ENCODE measurements around the gene NSA2. TPM values are rescaled to one million over a fixed set of nuclear protein-coding genes. Genes with fewer than 3 reads are reported as not detected.
"Not testable (repeated sequence)": the region's sequence is repeated elsewhere in the genome, so short reads cannot be mapped to it uniquely, and the experiment has no call there.

The NSA2 gene
- polyA plus RNA-seq (2013, experiment 1 of 4), result 98.4 TPM
- 90.2 TPM for polyA plus RNA-seq (2013, experiment 2 of 4)
- 106 TPM for polyA plus RNA-seq (2013, experiment 3 of 4)
- 137 TPM for polyA plus RNA-seq (2013, experiment 4 of 4)

DNA sequence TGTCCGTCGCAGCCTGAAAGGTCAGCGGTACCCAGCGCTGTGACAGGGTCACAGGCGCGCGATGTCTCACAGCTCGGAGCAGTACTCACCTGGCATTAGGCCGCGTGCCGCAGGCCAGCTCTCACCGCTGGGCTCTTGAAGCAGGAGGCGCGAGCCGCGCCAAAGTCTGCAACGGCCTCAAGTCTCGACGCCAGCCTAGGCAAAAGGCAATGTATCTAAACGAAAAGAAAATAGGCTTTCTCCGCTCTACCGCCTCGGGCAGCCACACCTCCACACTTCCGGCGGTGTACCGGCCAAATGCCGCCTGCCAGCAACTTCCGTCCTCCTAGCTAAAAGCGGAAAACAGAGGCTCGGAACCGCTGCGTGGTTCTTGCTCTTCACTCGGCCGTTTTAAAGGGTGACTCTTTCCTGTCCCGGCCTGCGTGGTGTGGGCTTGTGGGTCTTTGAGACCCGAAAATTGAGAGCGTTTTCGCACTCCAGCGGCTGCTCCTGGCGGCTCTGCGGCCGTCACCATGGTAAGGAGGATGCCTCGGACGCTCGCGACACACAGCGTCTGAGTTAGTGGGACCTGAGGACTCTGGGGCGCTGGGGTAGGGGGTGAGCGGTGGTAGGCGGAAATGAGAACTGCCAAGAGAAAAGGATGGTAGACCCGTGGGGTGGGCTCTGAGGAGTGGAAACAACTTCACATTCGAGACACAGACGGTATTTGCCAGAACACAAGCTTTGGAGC is at the start of gene NSA2, which contains the start of gene GFM2:
Gene NSA2 (plus strand): TSS at position 401 of the 730 bp plus-strand sequence. CDS start 112 bp downstream, at position 513.
Gene GFM2 (minus strand): TSS at position 269 of the 730 bp plus-strand sequence. CDS start 3,375 bp downstream, outside the sequence.
- H3K36me3 ChIP-seq (ENCODE audit: control insufficient read depth, insufficient read depth, low read length), result peaks cover 8% of the 10 kb centered on the region
- peak within 1 kb of the TSS; percentile 39 for H3K27ac ChIP-seq (ENCODE audit: insufficient read depth, low read depth, low read length, poor library complexity, severe bottlenecking)
- no peaks in the 10 kb centered on the region for H3K27me3 ChIP-seq (ENCODE audit: control insufficient read depth, insufficient read depth, low read length, poor library complexity, severe bottlenecking)
- no peaks in the 10 kb centered on the region for H3K9me3 ChIP-seq (ENCODE audit: control insufficient read depth, low read length)
- peaks cover 10% of the 10 kb centered on the region for H3K4me1 ChIP-seq (ENCODE audit: control insufficient read depth, insufficient read depth, low read length)
- H3K4me3 ChIP-seq (ENCODE audit: insufficient read depth, low read depth, low read length), result peak within 1 kb of the TSS; percentile 89
- whole genome bisulfite sequencing, 2 experiments, result 0% methylated on average over 54 of the region's 54 CpGs

DNA sequence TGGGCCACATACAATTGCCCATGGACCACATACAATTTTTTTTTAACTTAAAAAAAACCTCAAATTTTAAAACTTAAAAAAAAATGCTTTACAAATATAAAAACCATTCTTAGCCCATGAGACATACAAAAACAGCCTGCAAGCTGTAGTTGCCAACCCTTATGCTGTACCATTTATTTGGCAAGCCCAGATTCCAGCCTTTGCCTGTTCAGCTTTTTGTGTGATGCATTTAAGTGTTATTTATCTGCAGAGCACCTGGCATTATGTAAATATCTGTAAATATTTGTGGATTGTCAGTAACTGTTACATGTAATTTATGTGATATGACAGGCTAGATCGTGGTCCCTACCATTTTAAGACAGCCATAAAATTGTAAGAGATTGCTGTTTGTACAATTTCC is 49.5 kb upstream of the NSA2 start:
- H3K27ac ChIP-seq (ENCODE audit: insufficient read depth, low read depth, low read length, poor library complexity, severe bottlenecking), result no peak overlapping the region
- H3K27me3 ChIP-seq (ENCODE audit: control insufficient read depth, insufficient read depth, low read length, poor library complexity, severe bottlenecking), result no peaks in the 10 kb centered on the region
- no peaks in the 10 kb centered on the region for H3K4me1 ChIP-seq (ENCODE audit: control insufficient read depth, insufficient read depth, low read length)
- 94 to 100% methylated on average over 1 of the region's 1 CpG for WGBS, 2 experiments
- H3K4me3 ChIP-seq (ENCODE audit: insufficient read depth, low read depth, low read length), result no peak overlapping the region
- peaks cover 5% of the 10 kb centered on the region for H3K36me3 ChIP-seq (ENCODE audit: control insufficient read depth, insufficient read depth, low read length)
- no peaks in the 10 kb centered on the region for H3K9me3 ChIP-seq (ENCODE audit: control insufficient read depth, low read length)

DNA sequence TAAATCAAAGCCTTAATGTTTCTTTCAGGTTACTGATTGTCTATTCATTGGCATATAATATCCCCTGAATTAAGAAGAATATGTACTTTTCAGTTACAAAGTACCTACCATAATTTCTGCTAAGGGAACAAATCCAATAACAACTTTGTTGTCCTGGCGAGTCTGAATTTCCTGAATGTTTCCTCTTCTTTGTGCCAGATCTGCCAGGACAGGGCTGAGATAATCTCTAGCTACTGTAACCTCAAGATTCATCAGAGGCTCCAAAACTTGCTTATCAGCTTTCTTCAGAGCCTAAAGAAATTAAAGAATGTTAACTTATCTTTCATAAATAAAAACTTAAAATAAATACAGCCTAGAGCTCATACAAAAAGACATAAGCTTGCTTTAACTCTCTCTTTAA is 44.8 kb upstream of the NSA2 start:
- no peaks in the 10 kb centered on the region for H3K9me3 ChIP-seq (ENCODE audit: control insufficient read depth, low read length)
- WGBS, 2 experiments, result 86 to 96% methylated on average over 1 of the region's 1 CpG
- no peak overlapping the region for H3K27ac ChIP-seq (ENCODE audit: insufficient read depth, low read depth, low read length, poor library complexity, severe bottlenecking)
- H3K4me1 ChIP-seq (ENCODE audit: control insufficient read depth, insufficient read depth, low read length), result no peaks in the 10 kb centered on the region
- H3K27me3 ChIP-seq (ENCODE audit: control insufficient read depth, insufficient read depth, low read length, poor library complexity, severe bottlenecking), result no peaks in the 10 kb centered on the region
- no peak overlapping the region for H3K4me3 ChIP-seq (ENCODE audit: insufficient read depth, low read depth, low read length)
- H3K36me3 ChIP-seq (ENCODE audit: control insufficient read depth, insufficient read depth, low read length), result peaks cover 5% of the 10 kb centered on the region

DNA sequence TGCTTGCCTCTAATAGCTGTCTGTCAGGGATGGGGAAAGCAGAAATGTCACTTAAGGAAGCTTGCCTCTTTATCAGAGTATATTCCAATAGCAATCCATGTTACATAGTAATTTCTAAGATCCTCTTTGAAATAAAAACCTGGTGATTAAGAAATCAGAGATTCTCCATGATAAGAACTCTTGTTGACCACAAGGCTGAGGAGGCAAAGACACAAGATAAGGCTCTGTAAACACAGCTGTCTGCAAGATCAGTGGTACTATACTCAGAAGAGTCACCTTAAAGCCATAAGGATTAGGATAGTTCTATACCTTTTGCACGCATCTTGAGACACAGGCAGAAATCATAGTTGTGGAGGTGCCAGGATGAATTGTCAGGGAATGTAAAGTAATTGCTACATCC is 41.7 kb upstream of the NSA2 start:
- 95 to 97% methylated on average over 1 of the region's 1 CpG for WGBS, 2 experiments
- no peaks in the 10 kb centered on the region for H3K27me3 ChIP-seq (ENCODE audit: control insufficient read depth, insufficient read depth, low read length, poor library complexity, severe bottlenecking)
- no peaks in the 10 kb centered on the region for H3K9me3 ChIP-seq (ENCODE audit: control insufficient read depth, low read length)
- no peak overlapping the region for H3K4me3 ChIP-seq (ENCODE audit: insufficient read depth, low read depth, low read length)
- H3K27ac ChIP-seq (ENCODE audit: insufficient read depth, low read depth, low read length, poor library complexity, severe bottlenecking), result no peak overlapping the region
- peaks cover 5% of the 10 kb centered on the region for H3K36me3 ChIP-seq (ENCODE audit: control insufficient read depth, insufficient read depth, low read length)
- H3K4me1 ChIP-seq (ENCODE audit: control insufficient read depth, insufficient read depth, low read length), result no peaks in the 10 kb centered on the region

DNA sequence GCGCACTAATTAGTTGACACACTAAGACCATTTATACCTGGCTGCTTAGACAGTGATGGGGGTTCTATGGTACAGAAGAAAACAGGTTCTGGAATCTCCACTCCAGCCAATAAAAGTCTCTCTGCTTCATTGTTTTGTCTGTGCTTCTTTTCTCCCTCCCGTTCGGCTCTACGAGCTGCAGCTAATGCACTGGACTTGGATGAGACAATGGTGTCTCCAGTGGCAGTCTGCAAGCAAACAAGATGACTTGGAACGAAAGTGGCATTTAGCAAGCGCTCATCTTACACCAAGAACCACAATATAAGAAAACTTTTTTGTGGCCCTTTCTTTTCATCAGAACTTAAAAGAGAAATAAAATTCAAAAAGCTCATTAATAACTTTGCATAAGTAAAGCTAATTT is 30.3 kb upstream of the NSA2 start:
- Histone ChIP-seq H3K9me3 (ENCODE audit: control insufficient read depth, low read length) (no peaks in the 10 kb centered on the region), H3K4me3 (ENCODE audit: insufficient read depth, low read depth, low read length) (no peak overlapping the region), H3K36me3 (ENCODE audit: control insufficient read depth, insufficient read depth, low read length) (peaks cover 19% of the 10 kb centered on the region), H3K27me3 (ENCODE audit: control insufficient read depth, insufficient read depth, low read length, poor library complexity, severe bottlenecking) (no peaks in the 10 kb centered on the region), H3K27ac (ENCODE audit: insufficient read depth, low read depth, low read length, poor library complexity, severe bottlenecking) (no peak overlapping the region), H3K4me1 (ENCODE audit: control insufficient read depth, insufficient read depth, low read length) (no peaks in the 10 kb centered on the region)
- WGBS, 2 experiments, result 92 to 93% methylated on average over 6 of the region's 6 CpGs

DNA sequence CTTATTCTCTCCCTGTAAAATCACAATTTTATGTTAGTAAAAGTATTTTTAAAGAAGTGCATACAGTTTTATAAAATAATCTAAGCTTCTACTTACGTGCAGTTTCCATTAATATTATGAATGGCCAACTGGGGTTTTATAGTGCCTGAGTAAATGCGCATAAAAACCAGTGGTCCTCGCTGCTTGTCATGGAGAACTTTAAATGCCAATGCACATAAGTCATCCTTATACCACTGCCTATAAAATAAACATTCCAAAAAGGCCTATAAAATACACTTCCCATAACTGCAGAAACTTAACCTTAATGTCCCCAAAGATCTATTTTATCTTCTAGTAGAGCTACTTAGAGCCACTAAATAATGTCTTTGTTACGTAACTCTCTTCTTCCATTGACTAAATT is 28.6 kb upstream of the NSA2 start:
- peaks cover 21% of the 10 kb centered on the region for H3K36me3 ChIP-seq (ENCODE audit: control insufficient read depth, insufficient read depth, low read length)
- no peaks in the 10 kb centered on the region for H3K9me3 ChIP-seq (ENCODE audit: control insufficient read depth, low read length)

DNA sequence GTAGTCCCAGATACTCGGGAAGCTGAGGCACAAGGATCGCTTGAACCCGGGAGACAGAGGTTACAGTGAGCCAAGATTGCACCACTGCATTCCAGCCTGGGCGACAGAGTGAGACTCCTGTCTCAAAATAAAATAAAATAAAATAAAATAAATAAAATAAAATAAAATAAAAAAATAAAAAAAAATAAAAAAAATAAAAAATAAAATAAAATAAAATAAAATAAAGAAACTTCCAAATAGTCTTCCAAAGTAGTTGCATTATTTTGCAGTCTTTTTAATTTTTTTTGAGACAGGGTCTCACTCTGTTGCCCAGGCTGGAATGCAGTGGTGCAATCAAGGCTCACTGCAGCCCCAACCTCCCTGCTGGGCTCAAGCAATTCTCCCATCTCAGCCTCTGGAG is 18.3 kb upstream of the NSA2 start:
- H3K4me1 ChIP-seq (ENCODE audit: control insufficient read depth, insufficient read depth, low read length); H3K4me3 ChIP-seq (ENCODE audit: insufficient read depth, low read depth, low read length); H3K27ac ChIP-seq (ENCODE audit: insufficient read depth, low read depth, low read length, poor library complexity, severe bottlenecking); H3K27me3 ChIP-seq (ENCODE audit: control insufficient read depth, insufficient read depth, low read length, poor library complexity, severe bottlenecking); H3K9me3 ChIP-seq (ENCODE audit: control insufficient read depth, low read length): not testable (repeated sequence)
- peaks cover 20% of the 10 kb centered on the region for H3K36me3 ChIP-seq (ENCODE audit: control insufficient read depth, insufficient read depth, low read length)
- 98 to 99% methylated on average over 3 of the region's 4 CpGs for WGBS, 2 experiments

More for the DNA sequence above, 28.6 kb upstream of the NSA2 start:
- 91% methylated on average over 4 of the region's 4 CpGs for WGBS, 2 experiments
- Histone ChIP-seq H3K27me3 (ENCODE audit: control insufficient read depth, insufficient read depth, low read length, poor library complexity, severe bottlenecking) (no peaks in the 10 kb centered on the region), H3K4me3 (ENCODE audit: insufficient read depth, low read depth, low read length) (no peak overlapping the region), H3K4me1 (ENCODE audit: control insufficient read depth, insufficient read depth, low read length) (no peaks in the 10 kb centered on the region), H3K27ac (ENCODE audit: insufficient read depth, low read depth, low read length, poor library complexity, severe bottlenecking) (no peak overlapping the region)

DNA sequence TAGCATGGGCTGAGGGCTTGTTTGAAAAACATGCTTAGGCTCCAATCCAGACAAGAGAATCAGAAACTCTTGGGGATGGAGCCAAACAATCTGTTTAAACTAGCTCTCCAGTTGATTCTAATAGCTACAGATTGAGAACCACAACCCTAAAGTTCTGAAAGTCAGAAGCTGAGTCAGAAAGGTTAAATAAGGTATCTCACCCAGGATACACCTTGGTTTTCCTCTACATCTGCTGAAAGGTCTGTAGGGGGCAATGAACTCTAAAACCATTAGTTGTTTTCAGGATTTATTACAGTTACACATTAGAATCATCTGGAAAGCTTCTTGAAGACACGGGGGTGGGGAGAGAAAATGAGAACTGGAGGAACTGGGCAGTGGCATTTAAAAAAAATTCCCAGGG is 5.8 kb upstream of the NSA2 start:
- WGBS, 2 experiments, result 71 to 100% methylated on average over 1 of the region's 1 CpG

DNA sequence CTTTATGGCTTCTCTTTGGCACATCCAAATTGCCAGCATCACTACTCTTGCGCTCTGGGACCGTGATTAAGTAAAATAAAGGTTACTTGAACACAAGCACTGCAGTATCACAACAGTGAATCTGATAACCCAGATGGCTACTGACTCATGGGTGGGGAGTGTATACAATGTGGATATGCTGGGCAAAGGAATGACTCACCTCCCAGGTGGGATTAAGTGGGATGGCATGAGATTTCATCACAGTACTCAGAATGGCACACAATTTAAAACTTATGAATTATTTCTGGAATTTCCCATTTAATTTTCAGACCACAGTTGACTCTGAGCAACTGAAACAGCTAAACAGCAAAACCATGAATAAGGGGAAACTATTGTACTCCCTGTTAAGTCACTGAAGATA is 4.5 kb upstream of the NSA2 start:
- 88 to 97% methylated on average over 2 of the region's 2 CpGs for WGBS, 2 experiments
- no peaks in the 10 kb centered on the region for H3K27me3 ChIP-seq (ENCODE audit: control insufficient read depth, insufficient read depth, low read length, poor library complexity, severe bottlenecking)
- peaks cover 5% of the 10 kb centered on the region for H3K4me1 ChIP-seq (ENCODE audit: control insufficient read depth, insufficient read depth, low read length)
- H3K9me3 ChIP-seq (ENCODE audit: control insufficient read depth, low read length), result no peaks in the 10 kb centered on the region
- no peak overlapping the region for H3K4me3 ChIP-seq (ENCODE audit: insufficient read depth, low read depth, low read length)
- H3K36me3 ChIP-seq (ENCODE audit: control insufficient read depth, insufficient read depth, low read length), result peaks cover 15% of the 10 kb centered on the region
- no peak overlapping the region for H3K27ac ChIP-seq (ENCODE audit: insufficient read depth, low read depth, low read length, poor library complexity, severe bottlenecking)

More for the DNA sequence above, 5.8 kb upstream of the NSA2 start:
- Histone ChIP-seq H3K9me3 (ENCODE audit: control insufficient read depth, low read length) (no peaks in the 10 kb centered on the region), H3K4me1 (ENCODE audit: control insufficient read depth, insufficient read depth, low read length) (peaks cover 5% of the 10 kb centered on the region), H3K27me3 (ENCODE audit: control insufficient read depth, insufficient read depth, low read length, poor library complexity, severe bottlenecking) (no peaks in the 10 kb centered on the region), H3K4me3 (ENCODE audit: insufficient read depth, low read depth, low read length) (no peak overlapping the region), H3K36me3 (ENCODE audit: control insufficient read depth, insufficient read depth, low read length) (peaks cover 21% of the 10 kb centered on the region), H3K27ac (ENCODE audit: insufficient read depth, low read depth, low read length, poor library complexity, severe bottlenecking) (no peak overlapping the region)

DNA sequence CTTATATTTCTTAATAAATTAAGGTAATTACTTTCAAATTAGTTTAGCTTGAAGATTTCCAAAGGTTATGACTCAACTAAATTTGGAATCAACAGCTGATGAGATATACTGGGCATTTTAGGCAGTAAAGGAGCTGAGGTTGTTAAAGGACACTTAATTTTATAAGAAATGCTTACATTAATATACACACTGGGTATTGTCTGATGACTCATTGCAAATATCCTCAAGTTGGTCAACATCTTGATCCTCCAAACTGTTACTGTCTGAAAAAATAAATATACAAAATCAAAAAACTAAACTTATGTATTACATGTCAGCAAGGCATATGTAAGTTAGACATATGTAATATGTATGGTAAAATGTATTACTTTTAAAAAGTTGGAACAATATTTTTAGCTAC is 3.5 kb upstream of the NSA2 start:
- Histone ChIP-seq H3K4me3 (ENCODE audit: insufficient read depth, low read depth, low read length) (no peak overlapping the region), H3K27me3 (ENCODE audit: control insufficient read depth, insufficient read depth, low read length, poor library complexity, severe bottlenecking) (no peaks in the 10 kb centered on the region), H3K9me3 (ENCODE audit: control insufficient read depth, low read length) (no peaks in the 10 kb centered on the region), H3K36me3 (ENCODE audit: control insufficient read depth, insufficient read depth, low read length) (peaks cover 11% of the 10 kb centered on the region), H3K27ac (ENCODE audit: insufficient read depth, low read depth, low read length, poor library complexity, severe bottlenecking) (no peak overlapping the region), H3K4me1 (ENCODE audit: control insufficient read depth, insufficient read depth, low read length) (peaks cover 10% of the 10 kb centered on the region)

All from ectodermal cell (in vitro differentiated cells).